H1 (cell line): ENCODE results near the gene FGF2. TPM values are rescaled to one million over a fixed set of nuclear protein-coding genes. Genes with fewer than 3 reads are reported as not detected.

ENCODE experiments used
- CTCF ChIA-PET: fragments of 300-600 bp; sonication (Branson Sonifier 250); formaldehyde crosslinking; loops from one replicate; lab custom pipeline; 2021; ENCODE audit not compliant: partially characterized antibody; lab: Charles Lee
- POLR2A ChIA-PET: fragments of 300-600 bp; sonication (Branson Sonifier 250); formaldehyde crosslinking; loops from one replicate; lab custom pipeline; 2021; ENCODE audit warnings: inconsistent platforms; ENCODE audit not compliant: partially characterized antibody; lab: Charles Lee
- DNase-seq, 2 experiments: peaks; one replicate each; pipeline versions ENCODE4 v3.0.0 to v3.0.0-alpha.2; 2010 to 2022; ENCODE audit warnings: low spot score in 2 of 2, low read depth in 1 of 2, mixed read lengths in 1 of 2
- FAIRE-seq: peaks from 2 replicates; lab custom pipeline; 2011; peaks lifted over from hg19 to GRCh38; lab: Jason Lieb, UNC
- H2AFZ ChIP-seq: 2 replicates; pipeline ENCODE4 v1.8.1; 2012; ENCODE audit warnings: low read length, inconsistent platforms
- H2AK5ac ChIP-seq: 2 replicates; pipeline ENCODE4 v1.6.1; 2013; ENCODE audit warnings: low read depth, low read length
- H2BK120ac ChIP-seq: replicated peaks from 2 replicates; pipeline ENCODE3; 2013; ENCODE audit warnings: low read depth, low read length, inconsistent platforms
- H2BK12ac ChIP-seq: 2 replicates; pipeline ENCODE4 v1.6.1; 2013; ENCODE audit warnings: low read depth, low read length
- H2BK15ac ChIP-seq: 2 replicates; pipeline ENCODE4 v1.6.1; 2013; ENCODE audit warnings: low read length
- H2BK20ac ChIP-seq: 2 replicates; pipeline ENCODE4 v1.6.1; 2013; ENCODE audit warnings: low read length
- H2BK5ac ChIP-seq: 2 replicates; pipeline ENCODE4 v1.6.1; 2013; ENCODE audit warnings: low read depth, low read length
- H3K14ac ChIP-seq: 2 replicates; pipeline ENCODE4 v1.6.1; 2013; ENCODE audit warnings: inconsistent platforms; ENCODE audit not compliant: insufficient read length
- H3K18ac ChIP-seq: 2 replicates; pipeline ENCODE4 v1.6.1; 2013; ENCODE audit warnings: low read length; ENCODE audit errors: extremely low read depth
- H3K23ac ChIP-seq: 2 replicates; pipeline ENCODE4 v1.6.1; 2013; ENCODE audit warnings: inconsistent platforms; ENCODE audit not compliant: insufficient read length
- H3K23me2 ChIP-seq: 2 replicates; pipeline ENCODE4 v1.6.1; 2013; ENCODE audit warnings: low read depth, low read length
- H3K27ac ChIP-seq: 2 replicates; pipeline ENCODE4 v1.6.1; 2011; ENCODE audit warnings: low read depth, low read length, inconsistent platforms
- H3K27me3 ChIP-seq, 4 experiments: replicated peaks in 1 of 4; 1 replicate in 1 of 4; 2 replicates in 3 of 4; pipeline versions ENCODE4 v1.6.1 to v1.8.1; 2011 to 2013; ENCODE audit warnings: low read length in 3 of 4, mild to moderate bottlenecking in 3 of 4, inconsistent platforms in 2 of 4, mixed read lengths in 2 of 4, moderate library complexity in 1 of 4; ENCODE audit not compliant: control insufficient read depth in 3 of 4, insufficient read depth in 3 of 4; ENCODE audit errors: extremely low read depth in 1 of 4
- H3K36me3 ChIP-seq, 4 experiments: 2 replicates each; pipeline versions ENCODE4 v1.6.1 to v1.8.1; 2011 to 2013; ENCODE audit warnings: mild to moderate bottlenecking in 4 of 4, low read length in 3 of 4, moderate library complexity in 2 of 4, control low read depth in 1 of 4, inconsistent platforms in 1 of 4; ENCODE audit not compliant: insufficient read depth in 4 of 4, control insufficient read depth in 2 of 4
- H3K4ac ChIP-seq: replicated peaks from 2 replicates; pipeline ENCODE3; 2013; ENCODE audit warnings: low read length, low read depth, mixed read lengths, inconsistent platforms; ENCODE audit not compliant: insufficient read length
- H3K4me1 ChIP-seq, 4 experiments: replicated peaks in 1 of 4; 1 replicate in 1 of 4; 2 replicates in 3 of 4; pipeline versions ENCODE4 v1.6.1 to v1.8.1; 2011 to 2013; ENCODE audit warnings: low read length in 3 of 4, inconsistent platforms in 2 of 4, mixed read lengths in 1 of 4; ENCODE audit not compliant: insufficient read depth in 4 of 4, control insufficient read depth in 3 of 4
- H3K4me2 ChIP-seq, 2 experiments: 2 replicates each; pipeline versions ENCODE4 v1.6.1 to v1.8.1; 2011 to 2013; ENCODE audit warnings: low read depth in 2 of 2, low read length in 2 of 2, control low read depth in 1 of 2, inconsistent platforms in 1 of 2, mild to moderate bottlenecking in 1 of 2; ENCODE audit not compliant: insufficient read depth in 1 of 2
- H3K4me3 ChIP-seq, 4 experiments: fragments of 200-600, 300-600 bp in 1 of 4; sonication (generic), shearing (Covaris generic), sonication (Bioruptor Twin) in 1 of 4; 2 replicates each; pipeline versions ENCODE4 v1.5.1 to v1.8.1; 2011 to 2016; ENCODE audit warnings: low read length in 4 of 4, low read depth in 3 of 4, control low read depth in 2 of 4, inconsistent platforms in 2 of 4, mild to moderate bottlenecking in 2 of 4, mixed read lengths in 1 of 4, moderate library complexity in 1 of 4; ENCODE audit not compliant: insufficient read depth in 2 of 4; ENCODE audit errors: extremely low read depth in 1 of 4
- H3K56ac ChIP-seq: replicated peaks from 2 replicates; pipeline ENCODE3; 2013; ENCODE audit warnings: low read depth, mild to moderate bottlenecking, mixed read lengths, low read length, inconsistent platforms; ENCODE audit not compliant: insufficient read length
- H3K79me1 ChIP-seq: 2 replicates; pipeline ENCODE4 v1.6.1; 2013; ENCODE audit warnings: low read depth, low read length, control low read depth
- H3K79me2 ChIP-seq, 2 experiments: 2 replicates each; pipeline versions ENCODE4 v1.6.1 to v1.8.1; 2012 to 2013; ENCODE audit warnings: low read length in 2 of 2, mild to moderate bottlenecking in 2 of 2, inconsistent platforms in 1 of 2; ENCODE audit not compliant: insufficient read depth in 2 of 2, control insufficient read depth in 1 of 2
- H3K9ac ChIP-seq, 4 experiments: replicated peaks in 1 of 4; 1 replicate in 1 of 4; 2 replicates in 3 of 4; pipeline versions ENCODE4 v1.6.1 to v1.8.1; 2011 to 2013; ENCODE audit warnings: low read depth in 3 of 4, low read length in 3 of 4, control low read depth in 2 of 4, mild to moderate bottlenecking in 2 of 4, moderate library complexity in 2 of 4, inconsistent platforms in 1 of 4; ENCODE audit errors: extremely low read depth in 1 of 4
- H3K9me3 ChIP-seq, 2 experiments: 2 replicates each; pipeline versions ENCODE4 v1.6.1 to v1.8.1; 2012 to 2013; ENCODE audit warnings: mild to moderate bottlenecking in 2 of 2, moderate library complexity in 2 of 2, control low read depth in 1 of 2, inconsistent platforms in 1 of 2, low read depth in 1 of 2, low read length in 1 of 2, mixed read lengths in 1 of 2; ENCODE audit not compliant: insufficient read depth in 2 of 2
- H4K20me1 ChIP-seq, 2 experiments: replicated peaks in 1 of 2; 2 replicates each; pipeline versions ENCODE3 to v1.8.1; 2011 to 2013; ENCODE audit warnings: inconsistent platforms in 2 of 2, low read length in 2 of 2, mild to moderate bottlenecking in 1 of 2; ENCODE audit not compliant: insufficient read depth in 2 of 2, control insufficient read depth in 1 of 2
- H4K5ac ChIP-seq: 2 replicates; pipeline ENCODE4 v1.6.1; 2013; ENCODE audit warnings: low read length, low read depth, mixed read lengths, inconsistent platforms; ENCODE audit not compliant: insufficient read length
- H4K8ac ChIP-seq: 2 replicates; pipeline ENCODE4 v1.8.0; 2013; ENCODE audit warnings: mild to moderate bottlenecking, moderate library complexity, low read length, inconsistent platforms; ENCODE audit not compliant: insufficient read depth; ENCODE audit errors: extremely low read depth
- H4K91ac ChIP-seq: replicated peaks from 2 replicates; pipeline ENCODE3; 2013; ENCODE audit warnings: low read length, mixed read lengths, inconsistent platforms; ENCODE audit not compliant: insufficient read length
- BACH1 ChIP-seq: IDR thresholded peaks from 2 replicates; pipeline ENCODE4 v1.6.1; 2012; ENCODE audit warnings: low read length, improper control_type of control experiment
- CBX5 ChIP-seq: fragments of 300-800, 300-1000 bp; sonication (generic); IDR thresholded peaks from 2 replicates; pipeline ENCODE4 v1.7.1; 2016; ENCODE audit warnings: antibody characterized with exemption, low read length, low read depth
- EP300 ChIP-seq, 2 experiments: IDR thresholded peaks; 1 replicate in 1 of 2; 2 replicates in 1 of 2; pipeline ENCODE4 v1.6.1; 2011 to 2012; ENCODE audit warnings: low read depth in 2 of 2, low read length in 2 of 2, mild to moderate bottlenecking in 2 of 2, borderline replicate concordance in 1 of 2, inconsistent platforms in 1 of 2, moderate library complexity in 1 of 2
- GABPA ChIP-seq: IDR thresholded peaks from 2 replicates; pipeline ENCODE4 v1.6.1; 2011; ENCODE audit warnings: mild to moderate bottlenecking, low read length, moderate library complexity, borderline replicate concordance; ENCODE audit not compliant: insufficient read depth
- POLR2AphosphoS5 ChIP-seq: IDR thresholded peaks from 2 replicates; pipeline ENCODE4 v1.6.1; 2011; ENCODE audit warnings: low read depth, low read length
- RFX5 ChIP-seq: IDR thresholded peaks from 2 replicates; pipeline ENCODE4 v1.6.1; 2011; ENCODE audit warnings: low read depth, low read length, improper control_type of control experiment, borderline replicate concordance
- SAP30 ChIP-seq: fragments of 300-600 bp; sonication (generic); IDR thresholded peaks from 2 replicates; pipeline ENCODE4 v1.7.1; 2012; ENCODE audit warnings: low read length, moderate library complexity, mild to moderate bottlenecking, inconsistent platforms; ENCODE audit not compliant: insufficient read depth, insufficient replicate concordance
- SIRT6 ChIP-seq: IDR thresholded peaks from one replicate; pipeline ENCODE4 v1.7.1; 2012; ENCODE audit warnings: low read length, inconsistent platforms
- SP4 ChIP-seq: IDR thresholded peaks from 2 replicates; pipeline ENCODE4 v1.6.1; 2012; ENCODE audit warnings: low read length, inconsistent platforms
- SRF ChIP-seq: IDR thresholded peaks from 2 replicates; pipeline ENCODE4 v1.6.1; 2011; ENCODE audit warnings: mild to moderate bottlenecking, low read depth, low read length, moderate library complexity
- TAF7 ChIP-seq: optimal IDR thresholded peaks from 2 replicates; pipeline ENCODE3; 2011; ENCODE audit warnings: low read depth, mild to moderate bottlenecking, inconsistent platforms, low read length, moderate library complexity, borderline replicate concordance
- TBP ChIP-seq: IDR thresholded peaks from 2 replicates; pipeline ENCODE4 v1.6.1; 2011; ENCODE audit warnings: low read depth, low read length, improper control_type of control experiment
- WGBS, 2 experiments: shearing (Covaris generic) in 1 of 2; methylation state at CpG; one replicate each; pipeline versions ENCODE4 v1.1.6 to v1.1.7; 2013 to 2015; ENCODE audit warnings: low lambda C conversion rate in 2 of 2, mixed read lengths in 2 of 2, inconsistent platforms in 1 of 2, low coverage in 1 of 2, missing lambda C conversion rate in 1 of 2; ENCODE audit not compliant: insufficient replicate concordance in 2 of 2, insufficient coverage in 1 of 2, insufficient read length in 1 of 2; ENCODE audit errors: extremely low coverage in 1 of 2, missing lambda C conversion rate in 1 of 2; 5-methylcytosine and 5-hydroxymethylcytosine counted together
- polyA plus RNA-seq, 7 experiments: library from polyadenylated mRNA; depleted of rRNA in 3 of 7; stranded (reverse) in 5 of 7; unstranded in 2 of 7; fragments of >200 nt in 5 of 7; fragments of 200-250 nt in 2 of 7; gene quantifications; 1 replicate in 5 of 7; 2 replicates in 1 of 7; 4 replicates in 1 of 7; pipeline versions ENCODE4 v1.2.1 to v1.2.3, GENCODE V29; 2011 to 2013; ENCODE audit warnings: missing spikeins in 2 of 7, mixed read lengths in 2 of 7
- total RNA-seq: library from RNA; stranded (reverse); fragmentation: NEBNext Ultra II Directional; extraction: Animal tissue kit (Norgen Biotek cat#: 25700); gene quantifications from 2 replicates; pipeline ENCODE4 v1.2.1, GENCODE V29; 2021
- TF ChIP-seq, protein P1 (sequence below): IDR thresholded peaks from 2 replicates; pipeline ENCODE4 v1.6.1; 2012; ENCODE audit warnings: inconsistent platforms

FGF2 gene
- total and polyA plus RNA-seq, 2 of the 8 experiments (the other 6 are each of a cell fraction or from before 2014, with no cell fraction given): 23.4 to 145 TPM

DNA sequence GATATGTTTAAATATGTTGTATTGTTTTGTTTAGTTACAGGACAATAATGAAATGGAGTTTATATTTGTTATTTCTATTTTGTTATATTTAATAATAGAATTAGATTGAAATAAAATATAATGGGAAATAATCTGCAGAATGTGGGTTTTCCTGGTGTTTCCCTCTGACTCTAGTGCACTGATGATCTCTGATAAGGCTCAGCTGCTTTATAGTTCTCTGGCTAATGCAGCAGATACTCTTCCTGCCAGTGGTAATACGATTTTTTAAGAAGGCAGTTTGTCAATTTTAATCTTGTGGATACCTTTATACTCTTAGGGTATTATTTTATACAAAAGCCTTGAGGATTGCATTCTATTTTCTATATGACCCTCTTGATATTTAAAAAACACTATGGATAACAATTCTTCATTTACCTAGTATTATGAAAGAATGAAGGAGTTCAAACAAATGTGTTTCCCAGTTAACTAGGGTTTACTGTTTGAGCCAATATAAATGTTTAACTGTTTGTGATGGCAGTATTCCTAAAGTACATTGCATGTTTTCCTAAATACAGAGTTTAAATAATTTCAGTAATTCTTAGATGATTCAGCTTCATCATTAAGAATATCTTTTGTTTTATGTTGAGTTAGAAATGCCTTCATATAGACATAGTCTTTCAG lies 68.8 kb downstream of the FGF2 start:
- Histone ChIP-seq H3K56ac (no peak overlapping the region), H3K4me3 (no peak overlapping the region), H3K27ac (no peak overlapping the region), H3K4me2 (no peak overlapping the region), H3K4me1 (no peaks in the 10 kb centered on the region), H4K8ac (no peak overlapping the region), H4K20me1 (peaks cover 3 to 5% of the 10 kb centered on the region in 2 experiments), H3K36me3 (peaks cover 0 to 72% (median 20%) of the 10 kb centered on the region in 4 experiments; a peak in 6 of 8 replicates), H4K91ac (no peak overlapping the region), H3K79me2 (peaks cover 0 to 15% of the 10 kb centered on the region in 2 experiments; a peak in 2 of 4 replicates), H3K14ac (no peak overlapping the region), H2BK12ac (no peak overlapping the region), H3K9ac (no peak overlapping the region), H3K23me2 (no peaks in the 10 kb centered on the region), H3K23ac (no peak overlapping the region), H3K18ac (no peak overlapping the region), H2AFZ (no peak overlapping the region), H2BK120ac (no peak overlapping the region), H2BK20ac (no peak overlapping the region), H4K5ac (no peak overlapping the region), H2BK5ac (no peak overlapping the region), H3K4ac (no peak overlapping the region), H2AK5ac (no peak overlapping the region), H2BK15ac (no peak overlapping the region), H3K79me1 (peaks cover 2% of the 10 kb centered on the region; the same call in 1 of the 2 replicates), H3K9me3 (no peaks in the 10 kb centered on the region), H3K27me3 (peaks cover 0 to 2% (median 0%) of the 10 kb centered on the region in 4 experiments; a peak in 1 of 7 replicates)
- DNase-seq: no peak
- no peak for FAIRE-seq
- 89% methylated on average over 1 of the region's 1 CpG; no CpG with 5 or more reads in 1 of the 2 experiments for WGBS, 2 experiments
- ChIA-PET CTCF (interaction anchor here (0.6 to 1.6 kb wide), 7 partner anchors 15 to 174 kb away, joined by 3 to 5 read pairs (median 3); no protein-coding TSS in a partner anchor), POLR2A (interaction anchor here (0.7 to 1.6 kb wide), 5 partner anchors 15 to 163 kb away, joined by 3 read pairs; partner anchors contain the start of gene BBS12)
- no peak for TF ChIP-seq POLR2AphosphoS5
- no peak for TF ChIP-seq TBP
- no peak for TF ChIP-seq RFX5
- TF ChIP-seq EP300 (IDR thresholded peaks at IDR 0.05; ENCODE audit: borderline replicate concordance in 1 of 2, low read depth in 2 of 2, low read length in 2 of 2): no peak
- no peak for TF ChIP-seq SRF
- TF ChIP-seq SP4: no peak
- TF ChIP-seq SAP30: no peak
- TF ChIP-seq BACH1: no peak
- no peak for TF ChIP-seq CBX5
- TF ChIP-seq TAF7: no peak
- no peak for TF ChIP-seq SIRT6
- TF ChIP-seq GABPA: no peak
- TF ChIP-seq, protein P1, sequence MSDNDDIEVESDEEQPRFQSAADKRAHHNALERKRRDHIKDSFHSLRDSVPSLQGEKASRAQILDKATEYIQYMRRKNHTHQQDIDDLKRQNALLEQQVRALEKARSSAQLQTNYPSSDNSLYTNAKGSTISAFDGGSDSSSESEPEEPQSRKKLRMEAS: no peak
